Bronchial epithelial cell (primary cell): ENCODE data around the gene ADGRG3. TPM values are rescaled to one million over a fixed set of nuclear protein-coding genes. Genes with fewer than 3 reads are reported as not detected.

Experiments
- DNase-seq: peaks from one replicate; pipeline ENCODE4 v3.0.0-alpha.2; 2010; ENCODE audit warnings: low read depth
- FAIRE-seq: peaks from 2 replicates; lab custom pipeline; 2011; peaks lifted over from hg19 to GRCh38; lab: Jason Lieb, UNC
- H3K27me3 ChIP-seq: 2 replicates; pipeline ENCODE4 v1.5.1; 2011; ENCODE audit warnings: low read length; ENCODE audit not compliant: control insufficient read depth, insufficient read depth
- H3K36me3 ChIP-seq: 2 replicates; pipeline ENCODE4 v1.5.1; 2011; ENCODE audit warnings: low read length; ENCODE audit not compliant: control insufficient read depth, insufficient read depth
- H3K4me3 ChIP-seq: 2 replicates; pipeline ENCODE4 v1.5.1; 2011; ENCODE audit warnings: mild to moderate bottlenecking, low read depth, low read length, control low read depth
- total RNA-seq: library from RNA; depleted of rRNA; stranded (reverse); fragments of >200 nt; gene quantifications from 2 replicates; pipeline ENCODE4 v1.2.1, GENCODE V29; 2014
- TF ChIP-seq, protein P1 (sequence below): IDR thresholded peaks from 2 replicates; pipeline ENCODE4 v1.5.1; 2011; ENCODE audit warnings: mild to moderate bottlenecking, moderate library complexity, low read length, control low read depth, inconsistent platforms; ENCODE audit not compliant: insufficient read depth, severe bottlenecking

ADGRG3 gene
- total RNA-seq, 1 donor from 2014 or later, result not detected

DNA sequence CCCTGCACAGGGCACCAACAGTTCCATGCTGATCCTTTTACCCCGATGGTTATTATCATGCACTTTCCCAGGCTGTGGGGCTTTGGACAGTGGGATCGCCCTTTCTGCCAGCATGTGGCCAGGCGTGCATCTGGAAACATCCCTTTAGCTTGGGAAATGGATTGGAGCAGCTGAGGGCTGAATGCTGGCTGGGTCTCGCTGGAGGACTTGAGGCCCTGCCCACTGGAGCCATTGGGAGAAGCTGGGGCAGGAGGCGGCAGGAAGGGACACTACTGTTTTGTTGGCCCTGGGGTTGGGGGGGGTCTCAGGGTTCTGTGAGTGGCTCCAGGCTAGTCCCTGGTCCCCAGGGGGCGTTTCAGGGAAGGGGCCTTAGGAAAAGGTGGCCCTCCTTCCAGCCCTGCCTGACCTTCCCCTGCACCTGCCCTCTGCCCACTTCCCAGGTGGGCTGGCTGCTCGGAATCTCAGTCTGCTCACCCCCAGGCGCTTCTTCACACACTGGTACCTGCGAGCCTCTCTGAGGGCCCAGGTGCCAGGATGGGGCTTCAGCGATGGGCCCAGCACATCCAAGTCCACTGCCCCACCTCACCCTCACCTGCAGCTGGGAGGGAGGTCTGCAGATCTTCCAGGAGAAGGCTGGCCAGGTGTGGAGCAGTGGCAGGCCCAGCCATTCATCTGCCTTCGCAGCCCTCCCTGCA is 1.6 kb upstream of the ADGRG3 start:
- TF ChIP-seq, protein P1, sequence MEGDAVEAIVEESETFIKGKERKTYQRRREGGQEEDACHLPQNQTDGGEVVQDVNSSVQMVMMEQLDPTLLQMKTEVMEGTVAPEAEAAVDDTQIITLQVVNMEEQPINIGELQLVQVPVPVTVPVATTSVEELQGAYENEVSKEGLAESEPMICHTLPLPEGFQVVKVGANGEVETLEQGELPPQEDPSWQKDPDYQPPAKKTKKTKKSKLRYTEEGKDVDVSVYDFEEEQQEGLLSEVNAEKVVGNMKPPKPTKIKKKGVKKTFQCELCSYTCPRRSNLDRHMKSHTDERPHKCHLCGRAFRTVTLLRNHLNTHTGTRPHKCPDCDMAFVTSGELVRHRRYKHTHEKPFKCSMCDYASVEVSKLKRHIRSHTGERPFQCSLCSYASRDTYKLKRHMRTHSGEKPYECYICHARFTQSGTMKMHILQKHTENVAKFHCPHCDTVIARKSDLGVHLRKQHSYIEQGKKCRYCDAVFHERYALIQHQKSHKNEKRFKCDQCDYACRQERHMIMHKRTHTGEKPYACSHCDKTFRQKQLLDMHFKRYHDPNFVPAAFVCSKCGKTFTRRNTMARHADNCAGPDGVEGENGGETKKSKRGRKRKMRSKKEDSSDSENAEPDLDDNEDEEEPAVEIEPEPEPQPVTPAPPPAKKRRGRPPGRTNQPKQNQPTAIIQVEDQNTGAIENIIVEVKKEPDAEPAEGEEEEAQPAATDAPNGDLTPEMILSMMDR, result no peak
- FAIRE-seq, result no peak

DNA sequence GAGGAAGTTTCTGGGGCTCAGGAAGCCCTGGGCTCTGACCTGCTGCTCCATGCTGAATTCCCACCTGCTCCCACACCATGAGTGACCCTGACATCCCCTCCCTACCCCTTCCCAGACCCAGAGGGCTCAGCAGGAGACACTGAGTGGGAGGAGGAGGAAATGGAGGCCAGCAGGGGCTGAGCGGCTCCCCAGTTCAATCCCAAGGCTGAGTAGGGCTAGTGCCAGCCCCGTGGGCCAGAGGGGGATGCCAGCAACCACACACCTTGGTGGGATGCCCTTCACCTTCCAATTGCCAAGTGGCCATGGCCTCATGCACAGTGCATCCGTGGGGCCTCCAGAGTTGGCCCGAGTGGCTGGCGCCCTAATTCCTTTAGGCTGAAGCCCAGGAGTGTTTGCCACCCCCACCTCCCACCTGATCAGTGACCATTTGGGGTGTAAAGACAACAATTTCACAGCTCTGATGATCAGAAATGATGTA is 1.0 kb upstream of the ADGRG3 start:
- no peaks in the 10 kb centered on the region for H3K27me3 ChIP-seq
- TF ChIP-seq, protein P1, result no peak
- no peak for DNase-seq
- H3K36me3 ChIP-seq, result peaks cover 11% of the 10 kb centered on the region
- no peak overlapping the region for H3K4me3 ChIP-seq
- no peak for FAIRE-seq

More for the DNA sequence above, 1.6 kb upstream of the ADGRG3 start:
- Histone ChIP-seq H3K36me3 (peaks cover 16% of the 10 kb centered on the region), H3K27me3 (no peaks in the 10 kb centered on the region), H3K4me3 (no peak overlapping the region)
- DNase-seq, result no peak

DNA sequence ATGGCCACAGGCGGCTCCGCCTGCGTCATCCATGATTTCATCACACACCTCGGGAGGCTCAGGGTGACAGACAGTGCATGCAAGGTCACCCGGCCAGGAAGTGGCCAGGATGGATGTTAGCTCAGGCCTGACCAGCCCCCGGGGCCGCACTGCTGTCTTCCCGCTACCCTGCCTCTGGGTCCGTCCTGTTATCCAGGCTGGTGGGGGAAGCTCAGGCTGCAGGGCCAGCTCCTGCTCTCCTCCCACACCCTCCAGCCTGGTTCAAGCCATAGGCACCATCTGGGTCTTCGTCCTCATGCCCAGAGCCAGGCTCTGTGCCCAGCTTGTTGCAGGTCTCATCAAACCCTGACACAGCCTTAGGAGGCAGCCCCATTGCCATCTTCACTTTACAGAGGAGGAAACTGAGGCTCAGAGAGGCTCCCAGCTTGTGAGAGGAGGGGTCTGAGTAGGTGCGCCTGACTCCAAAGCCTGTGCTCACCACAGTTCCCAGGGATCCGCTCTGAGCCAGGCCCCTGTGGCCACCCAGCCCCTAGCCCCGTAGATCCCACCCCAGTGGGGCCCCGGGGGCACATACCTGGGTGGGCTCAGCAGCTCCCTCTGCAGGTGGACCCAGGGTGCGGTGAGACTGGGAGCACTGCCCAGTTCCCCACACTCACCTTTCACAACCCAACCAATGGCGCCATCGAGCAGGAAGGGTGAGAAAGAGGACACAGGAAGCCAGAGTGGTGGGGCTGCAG is 412 bp upstream of the ADGRG3 start:
- H3K27me3 ChIP-seq, result no peaks in the 10 kb centered on the region
- DNase-seq (no peak), FAIRE-seq (peak; percentile 18)
- TF ChIP-seq, protein P1, result peak; percentile 50
- peaks cover 10% of the 10 kb centered on the region for H3K36me3 ChIP-seq
- H3K4me3 ChIP-seq, result no peak overlapping the region

DNA sequence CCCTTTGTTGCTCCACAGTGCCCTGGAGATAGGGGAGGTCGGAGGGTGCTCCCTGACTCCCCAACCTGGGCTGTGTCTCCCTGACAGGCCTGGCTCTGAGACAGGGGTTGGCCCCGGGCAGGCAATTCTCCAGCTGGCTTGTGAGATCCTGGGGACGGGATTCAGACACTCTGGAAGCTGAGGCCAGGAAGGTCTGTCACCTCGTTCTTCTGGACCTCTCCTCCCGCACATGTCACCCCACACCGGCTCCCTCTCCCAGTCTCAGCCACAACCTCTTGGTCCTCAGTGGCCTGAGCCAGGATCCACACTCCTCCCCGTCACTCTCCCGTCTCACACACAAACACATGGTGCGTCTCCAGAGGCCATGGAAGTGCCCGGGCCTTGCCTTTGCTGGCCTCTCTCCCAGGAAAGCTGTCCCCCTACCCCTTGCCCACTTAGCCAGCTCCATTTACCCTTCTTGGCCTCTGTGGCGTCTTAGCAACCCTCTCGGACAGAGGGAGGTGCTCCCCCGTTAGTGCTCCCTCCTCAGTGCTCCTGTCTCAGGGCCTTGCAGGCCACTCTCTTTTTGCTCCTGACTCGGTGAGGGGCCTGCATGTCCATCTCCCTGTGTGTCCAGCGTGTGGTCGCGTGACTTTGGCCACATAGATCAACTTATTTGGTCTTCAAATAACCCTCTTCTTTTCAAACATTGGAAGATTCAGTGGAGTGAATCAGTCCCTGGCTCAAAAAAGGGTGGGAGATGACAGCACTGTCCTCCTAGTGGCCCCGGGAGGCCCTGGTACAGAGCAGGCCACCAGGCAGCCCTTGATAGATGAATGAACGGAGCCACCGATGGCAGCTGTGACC is 747 bp downstream of the ADGRG3 start:
- DNase-seq (no peak), FAIRE-seq (peak; percentile 79)
- H3K27me3 ChIP-seq, result peaks cover 7% of the 10 kb centered on the region
- no peak overlapping the region for H3K4me3 ChIP-seq
- TF ChIP-seq, protein P1, result no peak
- H3K36me3 ChIP-seq, result peaks cover 3% of the 10 kb centered on the region

DNA sequence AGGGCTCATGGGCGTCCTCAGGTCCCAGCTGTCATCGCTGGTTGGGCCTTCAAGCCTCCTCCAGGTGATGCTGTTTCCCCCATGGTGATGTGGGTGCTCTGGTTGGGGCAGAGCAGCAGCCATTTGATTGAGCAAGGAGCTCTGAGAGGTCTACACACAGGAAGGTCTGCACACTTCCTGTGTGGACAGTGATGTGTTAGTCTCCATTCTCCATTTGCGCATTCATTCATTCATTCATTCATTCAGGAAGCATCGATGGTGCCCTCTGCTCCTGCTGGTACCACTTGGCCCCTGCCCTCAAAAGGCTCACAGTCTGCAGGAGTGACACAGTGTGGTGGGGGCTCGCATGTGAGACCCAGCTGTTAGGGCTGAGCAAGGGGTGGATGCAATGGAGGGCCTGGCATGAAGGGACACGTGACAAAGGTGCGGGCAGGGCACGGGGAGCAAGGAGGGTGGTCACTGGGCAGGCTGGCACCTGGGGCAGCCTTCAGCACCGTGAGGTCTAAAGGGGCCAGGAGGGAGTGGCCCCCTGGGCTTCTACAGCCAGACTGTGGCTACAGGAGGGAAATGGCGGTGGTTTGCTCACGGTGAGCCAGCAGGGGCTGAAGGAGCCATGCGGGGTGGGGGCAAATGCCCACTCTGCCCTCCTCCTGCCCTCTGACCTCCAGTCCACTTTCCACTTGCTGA is 1.5 kb downstream of the ADGRG3 start:
- TF ChIP-seq, protein P1, result no peak
- Histone ChIP-seq H3K4me3 (no peak overlapping the region), H3K27me3 (peaks cover 10% of the 10 kb centered on the region), H3K36me3 (no peaks in the 10 kb centered on the region)
- DNase-seq (no peak), FAIRE-seq (peak; percentile 79)
